OCI-LY7 (cell line): ENCODE measurements around the gene GABRB3. TPM values are rescaled to one million over a fixed set of nuclear protein-coding genes. Genes with fewer than 3 reads are reported as not detected.

Source experiments
- BruUV-seq: library from RNA; stranded (reverse); fragments of 400-500 nt; replicated peaks from 2 replicates; lab custom pipeline; 2021; lab: Mats Ljungman, UMichigan
- CTCF ChIA-PET: fragments of 300-600 bp; sonication (Branson Sonifier 250); formaldehyde crosslinking; loops from one replicate; lab custom pipeline; 2022; ENCODE audit warnings: antibody characterized with exemption; ENCODE audit not compliant: unreplicated experiment; lab: Charles Lee
- POLR2A ChIA-PET: fragments of 300-600 bp; sonication (Branson Sonifier 250); formaldehyde crosslinking; loops from one replicate; lab custom pipeline; 2022; ENCODE audit warnings: antibody characterized with exemption; lab: Charles Lee
- DNase-seq: peaks from one replicate; pipeline ENCODE4 v3.0.0-alpha.2; 2015; ENCODE audit warnings: low spot score
- H2AFZ ChIP-seq: fragments of 200-600 bp; sonication (generic), shearing (Covaris generic); 2 replicates; pipeline ENCODE4 v1.6.1; 2014; ENCODE audit warnings: mild to moderate bottlenecking, antibody characterized with exemption, low read length, moderate library complexity
- H3K27ac ChIP-seq: fragments of 200-600 bp; sonication (generic); 2 replicates; pipeline ENCODE4 v1.5.1; 2014; ENCODE audit warnings: mixed run types, low read depth, mild to moderate bottlenecking, moderate library complexity, low read length, inconsistent platforms; ENCODE audit not compliant: poor library complexity, severe bottlenecking
- H3K36me3 ChIP-seq: fragments of 200-600 bp; sonication (generic); 2 replicates; pipeline ENCODE4 v1.6.1; 2014; ENCODE audit warnings: mild to moderate bottlenecking, antibody characterized with exemption, low read length, moderate library complexity, mixed read lengths; ENCODE audit not compliant: insufficient read depth
- H3K4me1 ChIP-seq: fragments of 200-600 bp; sonication (generic); 2 replicates; pipeline ENCODE4 v1.5.1; 2014; ENCODE audit warnings: mild to moderate bottlenecking, low read length; ENCODE audit not compliant: insufficient read depth, poor library complexity, severe bottlenecking
- H3K4me2 ChIP-seq: fragments of 200-600 bp; sonication (generic); 2 replicates; pipeline ENCODE4 v1.6.1; 2014; ENCODE audit warnings: mild to moderate bottlenecking, low read length
- H3K4me3 ChIP-seq: fragments of 200-600 bp; sonication (generic); 2 replicates; pipeline ENCODE4 v1.5.1; 2014; ENCODE audit warnings: mild to moderate bottlenecking, low read depth, low read length; ENCODE audit not compliant: poor library complexity, severe bottlenecking
- H3K79me2 ChIP-seq: fragments of 200-600 bp; sonication (generic); 2 replicates; pipeline ENCODE4 v1.6.1; 2016; ENCODE audit warnings: low read depth, mild to moderate bottlenecking, low read length, moderate library complexity, mixed read lengths; ENCODE audit not compliant: insufficient read depth
- H3K9me2 ChIP-seq: fragments of 200-600 bp; sonication (generic); 2 replicates; pipeline ENCODE4 v1.6.1; 2016; ENCODE audit warnings: mild to moderate bottlenecking, low read length, mixed read lengths; ENCODE audit not compliant: insufficient read depth
- H3K9me3 ChIP-seq: fragments of 200-600 bp; sonication (generic); 2 replicates; pipeline ENCODE4 v1.6.1; 2014; ENCODE audit warnings: mild to moderate bottlenecking, mixed run types, low read length, mixed read lengths
- H4K20me1 ChIP-seq: fragments of 200-600 bp; sonication (generic); 2 replicates; pipeline ENCODE4 v1.6.1; 2014; ENCODE audit warnings: mild to moderate bottlenecking, antibody characterized with exemption, low read length, moderate library complexity, mixed read lengths; ENCODE audit not compliant: insufficient read depth
- EZH2phosphoT487 ChIP-seq: fragments of 200-600 bp; sonication (generic); IDR thresholded peaks from 2 replicates; pipeline ENCODE4 v1.6.1; 2018; ENCODE audit warnings: low read depth, borderline replicate concordance, mild to moderate bottlenecking, mixed run types, antibody characterized with exemption, low read length, moderate library complexity, mixed read lengths
- intact Hi-C: fragments of 100-400 bp; cut with micrococcal nuclease; formaldehyde crosslinking; loops from one replicate; pipeline ENCODE4 v1.10.0; 2022; ENCODE audit not compliant: unreplicated experiment
- total RNA-seq, 2 experiments: library from RNA; depleted of rRNA in 1 of 2; stranded (reverse); fragments of >200 nt in 1 of 2; shearing (Covaris generic) in 1 of 2; gene quantifications; 2 replicates each; pipeline ENCODE4 v1.2.3, GENCODE V29; 2014 to 2022
- TF ChIP-seq, protein P1 (sequence below): fragments of 200-600 bp; sonication (generic); conservative IDR thresholded peaks from 2 replicates; pipeline ENCODE4 v1.5.1; 2014; ENCODE audit warnings: mild to moderate bottlenecking, antibody characterized with exemption, low read length, moderate library complexity, mixed read lengths

Gene GABRB3
- total RNA-seq, 2 experiments from 2014 or later: 2.8 to 6.5 TPM

DNA sequence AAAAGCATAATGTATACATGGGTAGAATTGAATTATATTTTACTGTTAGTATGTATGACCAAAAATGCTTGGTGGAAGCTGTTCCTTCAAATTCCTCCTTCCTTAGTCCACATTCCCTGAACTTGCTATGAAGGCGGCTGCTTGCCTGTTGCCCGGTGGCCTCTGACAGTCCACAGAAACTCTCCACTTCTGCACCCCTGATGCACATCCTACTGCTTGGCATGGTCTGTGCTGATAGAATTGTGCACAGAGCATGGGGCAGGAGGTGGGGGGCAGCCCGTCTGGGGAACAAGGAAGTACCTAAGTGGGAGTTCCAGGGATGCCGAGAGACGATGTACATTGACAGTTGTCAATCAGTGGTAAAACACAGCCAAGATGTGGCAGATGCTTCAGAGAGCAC lies 33.7 kb upstream of the GABRB3 start:
- no peak overlapping the region for H2AFZ ChIP-seq
- H3K27ac ChIP-seq: no peak overlapping the region
- no peak overlapping the region for H3K4me2 ChIP-seq
- no peaks in the 10 kb centered on the region for H3K36me3 ChIP-seq
- intact Hi-C loops: no loop called here
- H3K4me3 ChIP-seq: no peak overlapping the region
- no peaks in the 10 kb centered on the region for H3K9me2 ChIP-seq
- H4K20me1 ChIP-seq: no peaks in the 10 kb centered on the region
- H3K4me1 ChIP-seq: no peaks in the 10 kb centered on the region
- POLR2A ChIA-PET: interaction anchor here (1.0 kb wide), 1 partner anchor 9 kb away, joined by 3 read pairs; no protein-coding TSS in a partner anchor
- CTCF ChIA-PET: no interaction called here
- no TSS peak for BruUV-seq
- no peak for DNase-seq
- TF ChIP-seq, protein P1, sequence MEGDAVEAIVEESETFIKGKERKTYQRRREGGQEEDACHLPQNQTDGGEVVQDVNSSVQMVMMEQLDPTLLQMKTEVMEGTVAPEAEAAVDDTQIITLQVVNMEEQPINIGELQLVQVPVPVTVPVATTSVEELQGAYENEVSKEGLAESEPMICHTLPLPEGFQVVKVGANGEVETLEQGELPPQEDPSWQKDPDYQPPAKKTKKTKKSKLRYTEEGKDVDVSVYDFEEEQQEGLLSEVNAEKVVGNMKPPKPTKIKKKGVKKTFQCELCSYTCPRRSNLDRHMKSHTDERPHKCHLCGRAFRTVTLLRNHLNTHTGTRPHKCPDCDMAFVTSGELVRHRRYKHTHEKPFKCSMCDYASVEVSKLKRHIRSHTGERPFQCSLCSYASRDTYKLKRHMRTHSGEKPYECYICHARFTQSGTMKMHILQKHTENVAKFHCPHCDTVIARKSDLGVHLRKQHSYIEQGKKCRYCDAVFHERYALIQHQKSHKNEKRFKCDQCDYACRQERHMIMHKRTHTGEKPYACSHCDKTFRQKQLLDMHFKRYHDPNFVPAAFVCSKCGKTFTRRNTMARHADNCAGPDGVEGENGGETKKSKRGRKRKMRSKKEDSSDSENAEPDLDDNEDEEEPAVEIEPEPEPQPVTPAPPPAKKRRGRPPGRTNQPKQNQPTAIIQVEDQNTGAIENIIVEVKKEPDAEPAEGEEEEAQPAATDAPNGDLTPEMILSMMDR: no peak
- TF ChIP-seq EZH2phosphoT487: no peak
- H3K9me3 ChIP-seq: no peaks in the 10 kb centered on the region
- H3K79me2 ChIP-seq: no peaks in the 10 kb centered on the region

DNA sequence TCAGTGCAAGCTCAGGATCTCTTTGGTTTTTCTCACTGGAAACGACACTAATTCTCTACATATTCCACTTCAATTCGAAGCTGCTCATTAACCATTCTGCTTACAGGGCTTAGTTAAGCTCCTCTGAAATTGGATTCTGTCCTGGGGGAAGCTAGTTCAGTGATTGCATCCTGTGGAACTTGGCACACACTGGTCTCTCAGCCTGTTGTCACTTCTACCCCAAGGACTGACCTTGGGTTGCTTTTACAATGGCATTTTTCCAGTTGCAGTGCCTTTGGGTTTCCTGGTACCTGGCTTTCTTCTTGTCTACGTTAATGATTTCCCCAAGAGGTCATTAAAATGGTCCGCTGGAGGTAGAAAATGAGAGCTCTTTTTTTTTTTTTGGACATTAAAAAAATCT lies 33.3 kb upstream of the GABRB3 start:
- TF ChIP-seq EZH2phosphoT487: no peak
- TF ChIP-seq, protein P1: no peak

DNA sequence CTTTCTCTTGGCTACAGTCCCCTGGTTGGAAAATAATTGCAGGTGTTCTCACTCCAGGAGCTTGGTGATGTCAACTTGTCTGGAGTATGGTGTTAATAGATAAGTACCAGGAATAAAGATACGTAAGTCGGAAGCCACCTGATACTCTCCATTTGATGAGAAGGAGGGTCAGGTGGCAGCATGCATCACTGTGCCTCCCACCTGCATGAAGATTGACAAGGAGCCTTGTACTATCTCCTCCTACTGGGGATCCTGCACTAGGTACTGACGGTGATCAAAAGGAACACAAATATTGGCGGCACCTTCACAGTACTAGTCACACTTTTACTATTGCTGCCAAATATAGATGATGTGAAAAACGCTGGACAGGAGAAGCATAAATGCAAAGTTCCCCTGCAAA lies 32.6 kb upstream of the GABRB3 start:
- no peaks in the 10 kb centered on the region for H3K36me3 ChIP-seq
- no peak overlapping the region for H3K27ac ChIP-seq
- DNase-seq: no peak
- intact Hi-C loops: no loop called here
- no peaks in the 10 kb centered on the region for H3K9me2 ChIP-seq
- H3K79me2 ChIP-seq: no peaks in the 10 kb centered on the region
- no peaks in the 10 kb centered on the region for H4K20me1 ChIP-seq
- POLR2A ChIA-PET: no interaction called here
- BruUV-seq: no TSS peak
- no peaks in the 10 kb centered on the region for H3K4me1 ChIP-seq
- H3K9me3 ChIP-seq: no peaks in the 10 kb centered on the region
- TF ChIP-seq, protein P1: no peak
- TF ChIP-seq EZH2phosphoT487: no peak
- no peak overlapping the region for H2AFZ ChIP-seq
- no peak overlapping the region for H3K4me2 ChIP-seq
- CTCF ChIA-PET: no interaction called here
- no peak overlapping the region for H3K4me3 ChIP-seq

More for the DNA sequence above, 33.3 kb upstream of the GABRB3 start:
- H3K27ac ChIP-seq: no peak overlapping the region
- intact Hi-C loops: no loop called here
- no peak overlapping the region for H3K4me2 ChIP-seq
- CTCF ChIA-PET: no interaction called here
- no TSS peak for BruUV-seq
- POLR2A ChIA-PET: interaction anchor here (1.0 kb wide), 1 partner anchor 10 kb away, joined by 3 read pairs; no protein-coding TSS in a partner anchor
- H3K36me3 ChIP-seq: no peaks in the 10 kb centered on the region
- DNase-seq: no peak
- no peaks in the 10 kb centered on the region for H3K9me3 ChIP-seq
- H3K4me3 ChIP-seq: no peak overlapping the region
- no peaks in the 10 kb centered on the region for H4K20me1 ChIP-seq
- H2AFZ ChIP-seq: no peak overlapping the region
- H3K79me2 ChIP-seq: no peaks in the 10 kb centered on the region
- H3K4me1 ChIP-seq: no peaks in the 10 kb centered on the region
- no peaks in the 10 kb centered on the region for H3K9me2 ChIP-seq
